GM21619 (cell line): Measurements from ENCODE around the gene FOXP1.
"Not testable (repeated sequence)": the region's sequence is repeated elsewhere in the genome, so short reads cannot be mapped to it uniquely, and the experiment has no call there.

Experiments used
- ATAC-seq: cut with Tn5 transposase; IDR thresholded peaks from one replicate; pipeline ENCODE4 v1.9.1; 2021; ENCODE audit not compliant: unreplicated experiment

FOXP1 gene

GRCh38 chr3:71028184-71028583 is 555.3 kb downstream of the FOXP1 start:
- no peak for ATAC-seq

GRCh38 chr3:71026634-71027578 is 556.6 kb downstream of the FOXP1 start:
- no peak for ATAC-seq

GRCh38 chr3:71025516-71025915 is 558.0 kb downstream of the FOXP1 start:
- ATAC-seq, result no peak

GRCh38 chr3:71025010-71025409 is 558.5 kb downstream of the FOXP1 start:
- ATAC-seq, result no peak

- ATAC-seq, result no peak
Measured at GRCh38 chr3:71022551-71023335, 560.8 kb downstream of the FOXP1 start.

- no peak for ATAC-seq
Measured at GRCh38 chr3:71018799-71019198, 564.7 kb downstream of the FOXP1 start.

GRCh38 chr3:71016178-71016845 is 567.2 kb downstream of the FOXP1 start:
- ATAC-seq, result no peak

GRCh38 chr3:71014616-71015015 is 568.9 kb downstream of the FOXP1 start:
- ATAC-seq, result not testable (repeated sequence)

GRCh38 chr3:71012971-71013370 is 570.6 kb downstream of the FOXP1 start:
- no peak for ATAC-seq

GRCh38 chr3:71011565-71012287 is 571.8 kb downstream of the FOXP1 start:
- ATAC-seq, result peak; percentile 86

GRCh38 chr3:71010726-71011455 is 572.6 kb downstream of the FOXP1 start:
- peak; percentile 45 for ATAC-seq

- no peak for ATAC-seq
Measured at GRCh38 chr3:71008350-71008935, 575.1 kb downstream of the FOXP1 start.

GRCh38 chr3:71006810-71007785 is 576.4 kb downstream of the FOXP1 start:
- no peak for ATAC-seq

GRCh38 chr3:71005702-71006321 is 577.7 kb downstream of the FOXP1 start:
- ATAC-seq, result no peak

GRCh38 chr3:71003511-71003910 is 580.0 kb downstream of the FOXP1 start:
- no peak for ATAC-seq

- ATAC-seq, result no peak
Measured at GRCh38 chr3:71002298-71002697, 581.2 kb downstream of the FOXP1 start.

GRCh38 chr3:71001303-71001830 is 582.2 kb downstream of the FOXP1 start:
- ATAC-seq, result no peak

- ATAC-seq, result no peak
Measured at GRCh38 chr3:71000483-71000882, 583.0 kb downstream of the FOXP1 start.
